GM21619 (cell line): ENCODE data around the gene LRCOL1.

Source experiments
- ATAC-seq: cut with Tn5 transposase; IDR thresholded peaks from one replicate; pipeline ENCODE4 v1.9.1; 2021; ENCODE audit not compliant: unreplicated experiment

Gene LRCOL1

GRCh38 chr12:132583736-132584135 is 26.6 kb downstream of the LRCOL1 start:
- no peak for ATAC-seq

GRCh38 chr12:132583411-132583710 is 27.0 kb downstream of the LRCOL1 start:
- ATAC-seq: no peak

DNA sequence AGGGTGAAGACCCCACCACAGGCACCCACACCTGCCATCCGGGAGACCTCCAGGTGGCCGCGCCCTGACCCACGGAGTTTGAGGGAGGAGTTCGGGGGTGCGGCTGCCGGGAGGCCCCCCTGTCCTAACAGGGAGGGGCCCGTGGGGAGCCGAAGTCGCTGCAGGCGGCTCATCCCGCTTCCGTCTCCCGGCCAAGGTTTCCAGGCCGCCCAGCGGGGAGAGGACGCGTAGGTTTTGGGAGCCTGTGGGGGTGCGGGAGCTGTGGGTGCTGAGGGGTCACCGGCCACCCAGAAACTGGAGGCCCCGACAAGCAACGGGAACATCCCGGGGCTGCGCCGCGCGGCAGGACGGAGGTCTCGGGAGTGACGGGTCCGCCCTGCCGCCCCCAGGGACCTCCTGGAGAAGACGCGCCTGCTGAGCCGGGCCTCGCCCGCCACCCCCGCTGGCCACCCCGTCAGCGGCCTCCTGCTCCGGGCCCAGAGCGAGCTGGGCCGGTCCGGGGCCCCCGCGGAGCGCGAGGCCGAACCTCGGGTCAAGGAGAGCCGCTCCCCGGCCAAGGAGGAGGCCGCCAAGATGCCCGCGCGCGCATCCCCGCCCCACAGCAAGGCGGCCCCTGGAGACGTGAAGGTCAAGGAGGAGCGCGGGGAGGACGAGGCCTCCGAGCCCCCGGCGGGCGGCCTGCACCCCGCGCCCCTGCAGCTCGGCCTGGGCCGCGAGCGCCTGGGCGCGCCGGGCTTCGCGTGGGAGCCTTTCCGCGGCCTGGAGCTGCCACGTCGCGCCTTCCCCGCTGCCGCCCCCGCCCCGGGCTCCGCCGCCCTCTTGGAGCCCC is 27.6 kb downstream of the LRCOL1 start:
- ATAC-seq: no peak

DNA sequence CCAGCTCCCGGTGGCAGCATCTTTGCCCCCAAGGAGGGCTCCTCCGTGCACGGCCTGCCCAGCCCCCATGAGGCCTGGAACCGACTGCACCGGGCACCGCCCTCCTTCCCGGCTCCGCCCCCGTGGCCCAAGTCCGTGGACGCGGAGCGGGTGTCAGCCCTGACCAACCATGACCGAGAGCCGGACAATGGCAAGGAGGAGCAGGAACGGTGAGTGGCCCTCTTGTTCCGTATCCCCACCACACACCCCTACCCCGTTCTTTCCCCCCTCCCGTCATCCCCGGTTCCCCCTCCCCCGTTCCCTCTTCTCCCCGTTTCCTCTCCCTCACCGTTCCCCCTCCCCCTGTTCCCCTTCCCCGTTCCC is 28.3 kb downstream of the LRCOL1 start:
- no peak for ATAC-seq

DNA sequence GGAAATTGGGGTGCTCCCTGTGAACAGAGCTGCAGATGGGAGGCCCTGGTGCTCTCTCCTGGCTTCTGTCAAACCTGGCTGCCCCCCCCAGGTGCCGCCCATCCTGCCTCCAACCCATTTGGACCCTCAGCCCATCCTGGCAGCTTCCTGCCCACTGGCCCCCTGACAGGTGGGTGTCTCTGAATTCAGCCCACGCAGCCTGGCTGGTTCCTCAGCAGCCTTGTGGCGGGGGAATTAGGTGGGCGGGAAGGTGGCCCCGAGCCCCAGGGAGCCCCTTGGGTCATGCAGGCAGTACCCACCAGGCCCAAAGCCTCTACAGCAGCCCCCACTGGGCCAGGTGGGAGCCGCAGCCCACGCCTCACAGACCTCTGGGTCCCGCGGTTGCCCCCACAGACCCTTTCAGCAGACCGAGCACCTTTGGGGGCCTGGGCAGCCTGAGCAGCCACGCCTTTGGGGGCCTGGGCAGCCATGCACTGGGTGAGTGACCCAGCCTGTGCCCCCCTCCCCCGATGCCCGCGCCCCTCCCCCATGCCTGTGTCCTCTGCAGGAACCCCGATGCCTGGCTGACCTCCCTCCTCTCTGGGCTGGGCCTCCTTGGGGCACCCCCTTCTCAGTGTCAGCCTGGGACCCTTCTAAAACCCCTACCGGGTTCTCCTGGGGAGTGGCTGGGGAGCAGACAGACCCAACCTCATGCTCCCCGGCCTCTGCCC is 28.9 kb downstream of the LRCOL1 start:
- ATAC-seq: no peak

GRCh38 chr12:132580701-132581292 is 29.6 kb downstream of the LRCOL1 start:
- no peak for ATAC-seq

DNA sequence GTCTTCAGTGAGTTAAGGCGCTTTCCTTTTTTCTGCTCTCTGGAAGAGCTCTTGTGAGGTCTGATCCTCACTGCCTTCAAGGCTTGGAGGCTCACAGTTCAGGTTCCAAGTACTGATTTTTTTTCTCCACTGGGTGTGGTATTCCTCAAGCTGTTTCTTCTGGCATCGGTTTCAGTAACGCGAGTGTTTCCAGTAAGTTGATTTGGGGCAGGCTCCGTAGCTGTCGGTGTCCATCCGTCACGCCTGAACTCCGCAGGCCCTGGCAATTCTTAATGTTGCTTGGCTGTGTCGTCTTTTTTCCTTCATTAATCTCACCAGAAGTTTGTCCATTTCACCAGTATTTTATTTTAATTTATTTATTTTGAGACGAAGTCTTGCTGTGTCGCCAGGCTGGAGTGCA is 30.6 kb downstream of the LRCOL1 start:
- no peak for ATAC-seq

GRCh38 chr12:132578826-132579225 is 31.6 kb downstream of the LRCOL1 start:
- ATAC-seq: no peak

GRCh38 chr12:132578118-132578517 is 32.3 kb downstream of the LRCOL1 start:
- no peak for ATAC-seq

GRCh38 chr12:132577191-132577920 is 33.0 kb downstream of the LRCOL1 start:
- no peak for ATAC-seq

GRCh38 chr12:132576701-132577100 is 33.7 kb downstream of the LRCOL1 start:
- no peak for ATAC-seq

DNA sequence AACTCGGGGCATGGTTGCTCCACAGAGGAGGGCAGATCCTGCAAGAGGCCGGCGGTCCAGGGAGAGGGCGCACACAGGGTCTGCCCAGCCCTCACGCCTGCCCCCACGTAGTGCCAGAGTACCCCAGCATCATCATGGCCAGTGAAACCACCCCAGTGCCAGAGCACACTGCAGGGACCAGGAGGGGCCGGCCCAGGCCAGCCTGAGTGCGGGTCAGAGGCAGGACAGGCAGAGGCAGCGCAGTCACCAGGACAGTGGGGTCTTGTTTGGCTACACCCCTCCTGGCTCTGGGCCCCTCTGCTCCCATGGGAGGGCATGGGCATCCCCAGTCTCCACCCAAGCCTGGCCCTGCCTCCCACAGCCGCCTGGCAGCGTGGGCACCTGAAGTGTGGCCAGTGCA is 34.7 kb downstream of the LRCOL1 start:
- ATAC-seq: no peak

GRCh38 chr12:132574271-132574996 is 35.9 kb downstream of the LRCOL1 start:
- no peak for ATAC-seq

DNA sequence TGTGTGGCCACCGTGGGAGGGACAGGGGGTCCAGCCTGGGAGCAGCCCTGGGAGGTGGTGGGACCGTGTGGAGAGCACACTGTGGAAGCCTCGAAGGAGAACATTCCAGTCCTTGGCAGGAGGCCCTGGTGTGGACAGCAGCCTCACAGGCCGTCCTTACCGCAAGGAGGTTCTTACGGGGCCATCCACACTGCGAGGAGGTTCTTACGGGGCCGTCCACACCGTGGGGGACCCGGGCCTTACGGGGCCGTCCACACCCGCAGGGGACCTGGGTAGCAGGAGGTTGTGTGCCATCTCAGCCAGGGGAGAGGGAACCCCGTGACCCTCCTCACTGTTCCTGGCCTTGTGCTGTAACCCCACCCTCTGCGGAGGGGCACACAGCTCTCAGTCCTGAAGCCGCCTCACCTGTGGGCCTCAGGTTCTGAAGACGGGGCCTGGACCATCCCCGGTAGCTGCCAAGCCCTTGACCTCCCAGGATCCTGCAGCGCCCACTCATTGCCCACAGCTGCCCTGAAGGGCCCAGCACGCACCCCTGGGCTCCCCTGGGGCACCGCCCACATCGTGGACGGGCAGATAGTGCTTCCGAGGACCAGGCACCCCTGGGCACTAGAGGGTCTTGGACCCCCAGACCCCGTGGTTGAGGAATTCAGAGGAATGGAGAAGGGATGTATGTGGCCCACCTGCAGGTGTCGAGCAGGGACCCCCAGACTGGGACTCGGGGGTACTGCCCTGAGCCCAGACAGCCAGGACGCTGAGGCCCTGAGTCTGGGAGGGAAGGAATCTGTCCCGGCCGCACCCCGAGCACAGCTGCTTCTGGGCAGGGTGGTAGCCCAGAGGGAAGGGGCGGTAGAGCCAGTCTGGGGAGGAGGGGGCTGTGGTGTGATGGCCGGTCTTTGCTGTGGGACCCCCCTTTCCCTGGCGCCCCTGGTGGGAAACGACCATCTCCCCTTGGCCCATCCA is 37.3 kb downstream of the LRCOL1 start:
- ATAC-seq: no peak

DNA sequence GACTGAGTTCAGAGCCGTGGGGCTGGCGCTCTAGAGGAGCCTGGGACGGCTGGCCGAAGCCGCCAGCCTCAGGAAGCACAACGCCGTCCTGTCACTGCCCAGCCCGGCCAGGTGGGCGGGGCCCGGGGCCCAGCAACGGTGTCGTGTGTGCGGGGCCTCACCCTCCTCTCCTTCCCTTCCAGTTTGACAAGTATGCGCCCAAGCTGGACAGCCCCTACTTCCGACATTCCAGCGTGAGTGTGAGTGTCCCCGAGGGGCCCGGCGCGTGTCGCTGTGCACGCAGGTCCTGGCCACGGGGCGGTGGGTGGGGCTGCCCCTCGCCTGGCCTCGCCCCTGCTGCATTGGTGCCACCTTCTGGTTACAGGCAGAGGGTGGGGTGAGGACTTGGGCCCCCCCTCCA is 38.3 kb downstream of the LRCOL1 start:
- no peak for ATAC-seq

DNA sequence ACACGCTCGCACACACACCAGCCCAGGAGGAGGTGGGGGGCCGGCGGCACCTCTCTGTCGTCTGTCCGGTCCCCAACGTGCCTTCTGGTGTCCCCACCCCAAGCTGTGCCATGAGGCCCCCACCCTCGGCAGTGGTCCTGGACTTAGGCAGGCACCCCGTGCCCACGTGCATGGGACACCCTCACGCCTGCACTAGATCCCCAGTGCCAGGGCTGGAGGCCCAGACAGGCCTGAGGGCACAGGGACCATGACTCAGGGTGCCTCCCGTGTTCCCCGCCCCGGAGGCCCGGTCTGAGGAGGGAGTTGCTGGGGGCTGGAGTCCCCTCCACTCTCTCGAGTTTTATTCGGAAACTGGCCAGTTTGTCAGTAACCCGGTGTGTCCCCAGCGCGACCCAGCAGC is 38.8 kb downstream of the LRCOL1 start:
- no peak for ATAC-seq

DNA sequence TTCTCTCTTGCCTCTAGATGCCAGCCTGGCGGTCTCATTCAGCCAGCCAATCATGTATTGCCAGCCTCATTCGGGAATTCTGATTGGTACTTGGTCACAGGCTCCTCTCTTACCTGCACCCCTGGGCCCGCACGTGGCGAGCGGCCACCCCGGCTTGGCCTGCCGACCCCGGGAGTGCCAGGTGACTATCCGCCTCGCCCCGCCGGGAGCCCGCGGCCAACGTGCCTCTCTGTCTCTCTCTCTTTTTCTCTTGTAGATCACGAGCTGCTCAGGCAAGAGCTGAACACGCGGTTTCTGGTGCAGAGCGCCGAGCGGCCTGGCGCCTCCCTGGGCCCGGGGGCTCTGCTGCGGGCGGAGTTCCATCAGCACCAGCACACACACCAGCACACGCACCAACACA is 39.3 kb downstream of the LRCOL1 start:
- no peak for ATAC-seq

DNA sequence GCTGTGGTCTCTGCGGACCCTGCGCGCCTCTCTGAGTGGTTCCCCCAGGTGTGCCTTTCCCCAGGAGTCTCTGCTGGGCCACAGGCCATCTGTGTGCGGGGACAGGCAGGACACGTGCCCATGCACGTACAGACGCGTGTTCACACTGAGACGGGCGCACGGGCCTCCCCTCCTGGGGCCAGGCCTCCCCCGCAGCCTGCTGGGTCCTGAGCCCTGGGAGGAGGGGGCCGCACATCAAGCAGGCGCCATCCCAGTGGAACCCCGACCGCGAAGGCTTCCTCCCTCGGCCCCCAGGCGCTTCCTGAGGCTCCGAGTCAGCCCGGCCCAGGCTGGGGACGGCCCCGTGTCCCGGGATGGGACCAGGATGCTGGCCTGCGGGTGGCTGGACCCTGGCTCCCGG is 39.7 kb downstream of the LRCOL1 start:
- no peak for ATAC-seq

DNA sequence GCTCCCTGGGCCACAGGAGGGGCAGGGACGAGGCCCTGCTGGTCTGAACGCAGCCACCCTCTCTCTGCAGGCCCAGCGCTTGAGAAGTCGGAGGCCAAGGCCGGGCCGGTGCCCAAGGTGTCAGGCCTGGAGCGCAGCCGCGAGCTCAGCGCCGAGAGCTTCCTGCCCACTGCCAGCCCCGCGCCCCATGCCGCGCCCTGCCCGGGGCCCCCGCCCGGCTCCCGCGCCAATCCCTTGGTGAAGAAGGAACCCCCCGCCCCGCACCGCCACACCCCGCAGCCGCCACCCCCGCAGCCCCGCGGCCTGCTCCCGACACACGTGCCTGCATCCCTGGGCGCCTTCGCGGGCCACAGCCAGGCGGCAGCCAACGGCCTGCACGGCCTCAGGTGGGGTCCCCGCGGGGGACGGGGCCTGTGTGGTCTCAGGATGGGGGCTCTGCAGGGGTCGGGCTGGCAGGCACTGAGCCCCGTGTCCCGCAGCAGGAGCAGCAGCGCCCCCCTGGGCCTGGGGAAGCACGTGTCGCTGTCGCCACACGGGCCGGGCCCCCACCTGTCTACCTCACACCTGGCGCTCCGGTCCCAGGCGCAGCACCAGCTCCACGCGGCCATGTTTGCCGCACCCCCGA is 40.4 kb downstream of the LRCOL1 start:
- ATAC-seq: no peak
